Body of pancreas (tissue), 4 donors: ENCODE measurements around the gene ZNF692. TPM values are rescaled to one million over a fixed set of nuclear protein-coding genes. Genes with fewer than 3 reads are reported as not detected.

ENCODE experiments used
- ATAC-seq: fragments of 150-250 bp; one replicate; pipeline ENCODE4 v1.9.1; 2016
- DNase-seq, 4 donors: peaks; one replicate each; pipeline ENCODE4 v3.0.0-alpha.2; 2019
- H3K27ac ChIP-seq, 4 donors: fragments of 200-600 bp; sonication (generic); 1 replicate in 3 of 4; 2 replicates in 1 of 4; pipeline versions ENCODE4 v1.5.1 to v1.6.1; 2016 to 2019; ENCODE audit warnings: mild to moderate bottlenecking in 1 of 4, mixed read lengths in 1 of 4, moderate library complexity in 1 of 4
- H3K27me3 ChIP-seq, 2 donors: fragments of 200-600 bp; sonication (generic); one replicate each; pipeline ENCODE4 v1.6.0; 2016; ENCODE audit warnings: mild to moderate bottlenecking in 1 of 2
- H3K36me3 ChIP-seq, 2 donors: fragments of 200-600 bp; sonication (generic); replicated peaks in 1 of 2; 2 replicates each; pipeline ENCODE4 v1.5.1; 2016; ENCODE audit warnings: low read depth in 2 of 2; ENCODE audit not compliant: insufficient read depth in 1 of 2
- H3K4me1 ChIP-seq: fragments of 200-600 bp; sonication (generic); one replicate; pipeline ENCODE4 v1.6.0; 2016
- H3K4me3 ChIP-seq, 2 donors: fragments of 200-600 bp; sonication (generic); 1 replicate in 1 of 2; 2 replicates in 1 of 2; pipeline ENCODE4 v1.5.1; 2016 to 2019
- H3K9me3 ChIP-seq, 3 donors: fragments of 200-600 bp; sonication (generic); 1 replicate in 2 of 3; 2 replicates in 1 of 3; pipeline ENCODE4 v1.5.1; 2016
- POLR2A ChIP-seq, 3 donors: fragments of 450-650 bp; IDR thresholded peaks; one replicate each; pipeline ENCODE4 v1.6.1; 2016; ENCODE audit warnings: antibody characterized with exemption in 3 of 3, mild to moderate bottlenecking in 2 of 3
- WGBS, 2 donors: methylation state at CpG; one replicate each; pipeline ENCODE4 v1.1.5; 2017; 5-methylcytosine and 5-hydroxymethylcytosine counted together
- intact Hi-C: fragments of 100-400 bp; cut with DNase I; formaldehyde crosslinking; loops from one replicate; pipeline ENCODE4 v1.15.1; 2023
- total RNA-seq, 2 donors: library from RNA; depleted of rRNA; stranded (reverse); fragments of >200 nt; gene quantifications; one replicate each; pipeline ENCODE4 v1.1.0, GENCODE V29; 2016
- TF ChIP-seq, protein P1 (sequence below), 7 experiments: fragments of 450-650 bp in 4 of 7; fragments of 200-600 bp in 3 of 7; sonication (generic) in 3 of 7; IDR thresholded peaks; one replicate each; pipeline ENCODE4 v1.5.1; 2016 to 2019; ENCODE audit warnings: antibody characterized with exemption in 7 of 7

Gene ZNF692
- total RNA-seq, 2 donors from 2014 or later = 35.8 to 128 TPM

DNA sequence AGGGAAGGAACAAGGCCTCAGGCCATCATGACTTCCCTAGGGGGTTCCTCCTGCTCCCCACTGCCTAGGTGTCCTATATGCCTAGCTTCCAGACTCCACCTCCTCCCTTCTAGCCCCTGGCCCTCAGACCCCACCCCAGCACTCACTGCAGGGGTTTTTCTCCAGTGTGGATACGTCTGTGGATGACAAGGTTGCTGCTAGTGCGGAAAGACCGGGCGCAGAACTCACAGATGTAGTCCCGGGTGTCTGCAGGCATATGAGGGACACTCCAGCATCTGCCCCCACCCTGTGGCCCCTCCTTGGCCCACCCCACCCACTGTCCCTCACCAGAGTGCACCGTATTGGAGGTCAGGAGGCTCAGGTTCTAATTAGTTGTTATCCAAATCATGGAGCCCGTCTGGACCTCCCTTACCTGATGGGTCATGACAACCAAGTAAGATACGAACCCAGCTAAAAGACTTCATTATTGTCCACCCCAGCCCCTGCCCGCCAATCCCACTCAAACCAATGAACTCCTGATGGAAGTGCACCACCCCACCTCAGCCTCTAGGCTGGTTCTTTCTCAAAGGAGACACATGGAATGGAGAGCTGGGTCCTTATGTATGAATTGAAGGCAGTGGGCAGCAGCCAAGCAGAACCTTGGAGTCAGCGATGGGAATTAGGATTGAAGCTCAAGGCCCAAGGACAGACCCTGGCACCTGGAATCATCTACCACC lies 8.2 kb downstream of the ZNF692 start:
- H3K27ac ChIP-seq = no peak overlapping the region
- 74 to 93% methylated on average over 7 to 10 of the region's 10 CpGs for WGBS, 2 donors

DNA sequence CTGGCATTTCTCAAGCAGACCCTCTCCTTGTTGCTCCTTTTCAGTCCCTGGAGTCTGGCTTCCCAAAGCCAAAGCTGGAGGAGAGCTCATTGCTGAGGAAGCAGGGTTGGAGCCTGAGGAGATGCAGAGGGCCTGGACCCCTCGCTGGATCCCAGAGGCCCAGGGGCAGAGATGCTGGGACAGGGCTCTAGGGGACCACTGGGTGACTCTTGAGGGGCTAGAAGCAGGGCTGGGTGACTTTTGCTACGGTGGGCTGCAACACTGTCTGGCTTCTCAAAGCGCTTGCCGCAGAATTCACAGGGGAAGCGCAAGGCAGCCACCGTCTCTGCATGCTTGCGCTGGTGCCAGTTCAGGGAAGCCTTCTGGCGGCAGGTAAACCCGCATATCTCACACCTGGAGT lies 8.8 kb downstream of the ZNF692 start:
- WGBS, 2 donors = 83 to 93% methylated on average over 7 to 9 of the region's 9 CpGs
- H3K36me3 ChIP-seq = peaks cover 14 to 17% of the 10 kb centered on the region in 2 donors

More for the DNA sequence above, 8.2 kb downstream of the ZNF692 start:
- ATAC-seq = no peak
- H3K4me1 ChIP-seq = no peaks in the 10 kb centered on the region
- peaks cover 14 to 16% of the 10 kb centered on the region in 2 donors for H3K36me3 ChIP-seq
- H3K4me3 ChIP-seq = no peak overlapping the region
- H3K9me3 ChIP-seq = no peaks in the 10 kb centered on the region
- no peak for DNase-seq
- no peaks in the 10 kb centered on the region for H3K27me3 ChIP-seq
- intact Hi-C loops = no loop called here
- TF ChIP-seq, protein P1, sequence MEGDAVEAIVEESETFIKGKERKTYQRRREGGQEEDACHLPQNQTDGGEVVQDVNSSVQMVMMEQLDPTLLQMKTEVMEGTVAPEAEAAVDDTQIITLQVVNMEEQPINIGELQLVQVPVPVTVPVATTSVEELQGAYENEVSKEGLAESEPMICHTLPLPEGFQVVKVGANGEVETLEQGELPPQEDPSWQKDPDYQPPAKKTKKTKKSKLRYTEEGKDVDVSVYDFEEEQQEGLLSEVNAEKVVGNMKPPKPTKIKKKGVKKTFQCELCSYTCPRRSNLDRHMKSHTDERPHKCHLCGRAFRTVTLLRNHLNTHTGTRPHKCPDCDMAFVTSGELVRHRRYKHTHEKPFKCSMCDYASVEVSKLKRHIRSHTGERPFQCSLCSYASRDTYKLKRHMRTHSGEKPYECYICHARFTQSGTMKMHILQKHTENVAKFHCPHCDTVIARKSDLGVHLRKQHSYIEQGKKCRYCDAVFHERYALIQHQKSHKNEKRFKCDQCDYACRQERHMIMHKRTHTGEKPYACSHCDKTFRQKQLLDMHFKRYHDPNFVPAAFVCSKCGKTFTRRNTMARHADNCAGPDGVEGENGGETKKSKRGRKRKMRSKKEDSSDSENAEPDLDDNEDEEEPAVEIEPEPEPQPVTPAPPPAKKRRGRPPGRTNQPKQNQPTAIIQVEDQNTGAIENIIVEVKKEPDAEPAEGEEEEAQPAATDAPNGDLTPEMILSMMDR (IDR thresholded peaks at IDR 0.05) = no peak
- TF ChIP-seq POLR2A (IDR thresholded peaks at IDR 0.05) = no peak

DNA sequence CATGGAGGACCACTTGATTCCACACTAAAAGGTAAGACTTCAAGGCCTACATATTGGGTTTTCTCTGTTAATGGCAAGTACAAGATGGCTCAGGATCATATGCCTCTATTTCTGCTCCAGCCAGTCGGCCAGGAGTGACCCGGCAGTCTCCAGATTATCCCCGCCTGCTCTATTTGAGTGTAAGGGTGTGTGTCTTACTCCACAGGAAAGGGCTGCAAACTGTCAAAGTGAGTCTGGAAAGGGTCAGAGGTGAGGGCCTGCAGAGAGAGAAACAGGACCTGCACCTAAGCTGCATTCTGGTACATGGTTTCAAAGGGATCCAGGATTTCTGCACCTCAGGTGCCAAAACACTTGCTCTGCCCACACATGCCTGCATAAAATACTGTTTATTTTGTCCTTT lies 9.2 kb downstream of the ZNF692 start:
- no peak overlapping the region for H3K27ac ChIP-seq
- H3K27me3 ChIP-seq = no peaks in the 10 kb centered on the region
- WGBS, 2 donors = 88% methylated on average over 3 of the region's 3 CpGs
- H3K4me1 ChIP-seq = no peaks in the 10 kb centered on the region
- no peaks in the 10 kb centered on the region for H3K9me3 ChIP-seq
- ATAC-seq (no peak), DNase-seq (no peak)
- no peak overlapping the region for H3K4me3 ChIP-seq
- intact Hi-C loops = no loop called here
- peaks cover 14 to 17% of the 10 kb centered on the region in 2 donors for H3K36me3 ChIP-seq
- no peak for TF ChIP-seq POLR2A (IDR thresholded peaks at IDR 0.05)
- TF ChIP-seq, protein P1 (IDR thresholded peaks at IDR 0.05) = no peak

More for the DNA sequence above, 8.8 kb downstream of the ZNF692 start:
- ATAC-seq (no peak), DNase-seq (no peak)
- TF ChIP-seq POLR2A (IDR thresholded peaks at IDR 0.05) = no peak
- TF ChIP-seq, protein P1 (IDR thresholded peaks at IDR 0.05) = no peak
- Histone ChIP-seq H3K27ac (no peak overlapping the region), H3K4me1 (no peaks in the 10 kb centered on the region), H3K27me3 (no peaks in the 10 kb centered on the region), H3K9me3 (no peaks in the 10 kb centered on the region), H3K4me3 (no peak overlapping the region)
- intact Hi-C loops = no loop called here

DNA sequence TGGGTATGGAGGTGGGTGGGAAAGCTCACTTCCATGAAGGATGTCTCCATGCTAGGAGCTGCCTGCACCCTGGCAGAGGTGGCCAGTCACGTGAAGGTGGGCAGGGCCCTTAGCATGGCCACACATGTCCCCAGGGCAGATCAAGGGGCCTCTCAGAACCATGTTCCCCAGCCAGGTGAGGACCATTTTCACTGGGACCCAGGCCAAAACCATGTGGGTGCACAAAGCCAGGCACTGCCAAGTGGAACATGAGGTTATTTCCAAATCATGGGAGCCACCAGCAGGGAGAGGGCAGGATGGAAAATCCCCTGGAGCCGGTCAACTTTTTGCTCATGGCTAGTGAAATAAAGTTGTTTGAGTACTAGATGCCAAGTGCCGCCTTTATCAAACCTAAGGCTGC lies 9.7 kb downstream of the ZNF692 start:
- no peak for DNase-seq
- Histone ChIP-seq H3K36me3 (peaks cover 14 to 17% of the 10 kb centered on the region in 2 donors), H3K4me1 (no peaks in the 10 kb centered on the region), H3K27me3 (no peaks in the 10 kb centered on the region), H3K27ac (no peak overlapping the region), H3K4me3 (no peak overlapping the region), H3K9me3 (no peaks in the 10 kb centered on the region)
- ATAC-seq = no peak
- 60 to 65% methylated on average over 3 of the region's 3 CpGs for WGBS, 2 donors
- TF ChIP-seq POLR2A (IDR thresholded peaks at IDR 0.05) = no peak
- TF ChIP-seq, protein P1 (IDR thresholded peaks at IDR 0.05) = no peak
- intact Hi-C loops = no loop called here

DNA sequence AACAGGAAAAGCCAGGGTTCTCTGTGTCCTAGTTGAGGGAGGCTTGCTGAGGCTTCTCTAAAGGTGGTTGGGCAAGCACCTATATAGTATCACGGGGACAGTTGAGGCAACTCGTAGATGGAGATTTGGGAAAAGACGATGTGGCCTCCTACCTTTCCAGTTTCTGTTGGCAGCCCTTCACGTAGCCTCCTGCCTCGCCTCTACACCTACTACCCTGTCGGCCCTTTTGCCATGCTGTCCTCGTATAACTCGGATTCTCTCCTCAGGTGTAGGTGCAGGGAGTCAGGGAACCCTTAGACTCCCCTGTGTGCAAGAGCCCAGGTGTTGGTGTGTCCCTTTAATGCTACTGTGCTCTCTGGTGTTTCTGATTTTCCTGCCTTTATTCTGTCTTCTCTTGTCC lies 10.3 kb downstream of the ZNF692 start:
- no peaks in the 10 kb centered on the region for H3K4me1 ChIP-seq
- no peak for TF ChIP-seq POLR2A (IDR thresholded peaks at IDR 0.05)
- TF ChIP-seq, protein P1 (IDR thresholded peaks at IDR 0.05) = no peak
- no peaks in the 10 kb centered on the region for H3K9me3 ChIP-seq
- DNase-seq (no peak), ATAC-seq (no peak)
- no peak overlapping the region for H3K27ac ChIP-seq
- H3K4me3 ChIP-seq = no peak overlapping the region
- H3K36me3 ChIP-seq = peaks cover 14 to 15% of the 10 kb centered on the region in 2 donors
- intact Hi-C loops = no loop called here
- H3K27me3 ChIP-seq = no peaks in the 10 kb centered on the region
- WGBS, 2 donors = 89 to 91% methylated on average over 8 of the region's 8 CpGs
